Measurements from ENCODE around the gene PRKCH.
"Not testable (repeated sequence)": the region's sequence is repeated elsewhere in the genome, so short reads cannot be mapped to it uniquely, and the experiment has no call there.

Gene PRKCH

DNA sequence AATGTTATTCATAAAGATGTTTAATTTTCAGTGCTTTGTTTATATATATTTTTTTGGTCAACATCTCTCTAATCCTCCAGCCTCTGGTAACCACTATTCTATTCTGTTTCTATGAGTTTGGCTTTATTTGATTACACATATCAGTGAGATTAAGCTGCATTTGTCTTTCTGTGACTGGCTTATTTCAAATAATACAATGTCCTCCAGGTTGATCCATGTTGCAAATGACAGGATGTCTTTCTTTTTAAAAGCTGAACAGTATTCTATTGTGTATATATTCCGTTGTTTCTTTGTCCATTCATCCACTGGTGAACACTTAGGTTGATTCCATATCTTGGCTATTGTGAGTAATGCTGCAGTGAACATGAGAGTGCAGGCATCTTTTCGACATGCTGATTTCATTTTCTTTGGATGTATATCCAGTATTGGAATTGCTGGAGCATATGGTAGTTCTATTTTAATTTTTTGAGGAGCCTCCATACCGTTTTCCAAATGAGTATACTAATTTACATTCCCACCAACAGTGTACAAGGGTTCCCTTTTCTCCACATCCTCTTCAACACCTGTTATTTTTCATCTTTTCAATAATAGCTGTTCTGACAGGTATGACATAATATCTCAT, 142.4 kb downstream of the PRKCH start:
- no peak for DNase-seq (ENCODE audit: extremely low read depth, low read depth)
- TF ChIP-seq, protein P1, sequence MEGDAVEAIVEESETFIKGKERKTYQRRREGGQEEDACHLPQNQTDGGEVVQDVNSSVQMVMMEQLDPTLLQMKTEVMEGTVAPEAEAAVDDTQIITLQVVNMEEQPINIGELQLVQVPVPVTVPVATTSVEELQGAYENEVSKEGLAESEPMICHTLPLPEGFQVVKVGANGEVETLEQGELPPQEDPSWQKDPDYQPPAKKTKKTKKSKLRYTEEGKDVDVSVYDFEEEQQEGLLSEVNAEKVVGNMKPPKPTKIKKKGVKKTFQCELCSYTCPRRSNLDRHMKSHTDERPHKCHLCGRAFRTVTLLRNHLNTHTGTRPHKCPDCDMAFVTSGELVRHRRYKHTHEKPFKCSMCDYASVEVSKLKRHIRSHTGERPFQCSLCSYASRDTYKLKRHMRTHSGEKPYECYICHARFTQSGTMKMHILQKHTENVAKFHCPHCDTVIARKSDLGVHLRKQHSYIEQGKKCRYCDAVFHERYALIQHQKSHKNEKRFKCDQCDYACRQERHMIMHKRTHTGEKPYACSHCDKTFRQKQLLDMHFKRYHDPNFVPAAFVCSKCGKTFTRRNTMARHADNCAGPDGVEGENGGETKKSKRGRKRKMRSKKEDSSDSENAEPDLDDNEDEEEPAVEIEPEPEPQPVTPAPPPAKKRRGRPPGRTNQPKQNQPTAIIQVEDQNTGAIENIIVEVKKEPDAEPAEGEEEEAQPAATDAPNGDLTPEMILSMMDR (IDR thresholded peaks at IDR 0.05; ENCODE audit: low read depth, low read length, missing control alignments) = no peak
- no peak overlapping the region for H3K4me3 ChIP-seq (replicated peaks; ENCODE audit: low read depth, low read length)

DNA sequence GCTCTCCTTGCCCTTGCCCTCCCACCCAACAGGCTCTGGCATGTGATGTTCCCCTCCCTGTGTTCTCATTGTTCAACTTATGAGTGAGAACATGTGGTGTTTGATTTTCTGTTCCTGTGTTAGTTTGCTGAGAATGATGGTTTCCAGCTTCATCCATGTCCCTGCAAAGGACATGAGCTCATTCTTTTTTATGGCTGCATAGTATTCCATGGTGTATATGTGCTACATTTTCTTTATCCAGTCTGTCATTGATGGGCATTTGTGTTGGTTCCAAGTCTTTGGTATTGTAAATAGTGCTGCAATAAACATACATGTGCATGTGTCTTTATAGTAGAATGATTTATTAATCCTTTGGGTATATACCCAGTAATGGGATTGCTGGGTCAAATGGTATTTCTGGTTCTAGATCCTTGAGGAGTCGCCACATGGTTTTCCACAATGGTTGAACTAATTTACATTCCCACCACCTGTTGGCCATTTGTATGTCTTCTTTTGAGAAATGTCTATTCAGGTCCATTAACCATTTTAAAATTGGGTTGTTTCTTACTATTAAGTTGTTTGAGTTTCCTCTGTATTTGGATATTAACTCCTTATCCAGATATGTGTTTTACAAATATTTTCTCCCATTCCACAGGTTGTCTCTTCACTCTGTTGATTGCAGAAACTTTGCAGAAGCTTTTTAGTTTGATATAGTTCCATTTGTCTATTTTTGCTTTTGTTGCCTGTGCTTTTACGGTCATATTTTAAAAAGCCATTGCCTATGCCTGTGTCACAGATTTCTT, 143.4 kb downstream of the PRKCH start:
- not testable (repeated sequence) for H3K4me3 ChIP-seq (replicated peaks; ENCODE audit: low read depth, low read length); DNase-seq (ENCODE audit: extremely low read depth, low read depth)

DNA sequence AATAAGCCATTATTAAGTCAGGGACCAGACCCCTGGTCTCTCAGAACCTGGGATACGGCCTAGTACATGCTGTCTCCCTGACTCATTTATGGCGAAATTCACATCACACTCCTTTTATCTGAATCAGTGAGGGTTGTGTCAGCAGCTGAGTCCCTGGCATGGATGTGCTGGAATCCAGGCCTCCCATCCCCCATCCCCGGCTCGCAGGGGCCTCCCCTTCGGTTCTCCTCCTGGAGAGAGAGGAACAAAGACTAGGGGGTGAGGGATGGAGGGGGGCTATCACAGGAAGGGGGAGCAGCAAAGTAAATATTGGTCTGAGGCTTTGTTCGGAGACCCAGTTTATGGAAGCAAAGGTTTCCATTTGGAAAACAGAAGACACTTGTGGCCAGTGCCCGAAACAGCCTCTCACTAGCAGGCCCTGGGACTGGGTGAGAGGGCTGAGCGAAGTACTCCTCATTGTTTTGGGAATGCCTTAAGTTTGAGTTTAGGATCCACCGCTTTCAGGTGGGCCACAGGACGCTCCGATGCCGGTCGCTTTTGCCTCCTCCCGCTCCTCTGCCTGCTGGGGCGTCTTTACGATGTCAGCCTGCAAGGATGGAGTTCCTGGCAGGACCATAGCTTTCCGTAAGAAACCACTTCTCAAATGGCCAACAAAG, 145.0 kb downstream of the PRKCH start:
- no peak for DNase-seq (ENCODE audit: extremely low read depth, low read depth)

DNA sequence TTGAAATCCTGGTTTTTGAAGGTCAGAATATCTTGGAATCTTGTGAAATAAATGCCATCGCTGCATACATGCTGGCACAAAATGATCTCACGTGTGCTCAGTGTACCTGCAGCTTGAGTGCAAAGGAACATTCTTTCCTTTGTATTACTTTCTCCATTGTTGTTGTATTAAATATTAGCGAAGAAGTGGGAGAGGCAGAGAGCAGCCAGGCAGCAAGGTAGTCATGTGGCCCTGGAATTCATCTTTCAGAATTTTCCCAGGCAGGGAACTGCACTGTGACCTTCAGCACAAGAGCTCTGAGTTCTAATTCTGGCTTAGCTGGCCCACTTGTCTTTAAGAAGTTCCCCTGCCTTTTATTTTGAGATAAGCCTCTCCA, 145.5 kb downstream of the PRKCH start:
- DNase-seq (ENCODE audit: extremely low read depth, low read depth) = no peak
- no peak overlapping the region for H3K4me3 ChIP-seq (replicated peaks; ENCODE audit: low read depth, low read length)
- TF ChIP-seq, protein P1 (IDR thresholded peaks at IDR 0.05; ENCODE audit: low read depth, low read length, missing control alignments) = no peak

More for the DNA sequence above, 145.0 kb downstream of the PRKCH start:
- TF ChIP-seq, protein P1 (IDR thresholded peaks at IDR 0.05; ENCODE audit: low read depth, low read length, missing control alignments) = no peak
- no peak overlapping the region for H3K4me3 ChIP-seq (replicated peaks; ENCODE audit: low read depth, low read length)

DNA sequence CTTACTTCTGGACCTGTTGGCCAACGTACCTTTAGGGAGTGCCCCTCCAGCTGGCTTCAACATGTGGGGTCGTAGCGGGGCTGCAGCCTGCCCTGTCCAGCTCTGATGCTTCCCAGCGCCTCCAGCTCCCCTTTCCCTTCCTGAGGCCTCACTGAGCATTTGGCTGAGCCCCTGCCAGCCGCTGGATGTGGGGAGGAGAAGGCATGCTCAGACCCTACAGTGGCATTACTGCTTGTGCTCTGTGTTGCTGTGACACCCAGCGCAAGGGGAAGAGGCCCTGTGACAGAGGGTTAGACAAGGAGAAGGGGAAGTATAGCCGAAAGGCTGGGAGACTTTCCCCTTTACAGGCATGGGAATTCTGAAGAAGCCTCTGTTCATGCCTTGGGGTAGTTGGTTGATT, 145.9 kb downstream of the PRKCH start:
- TF ChIP-seq, protein P1 (IDR thresholded peaks at IDR 0.05; ENCODE audit: low read depth, low read length, missing control alignments) = no peak
- DNase-seq (ENCODE audit: extremely low read depth, low read depth) = no peak

DNA sequence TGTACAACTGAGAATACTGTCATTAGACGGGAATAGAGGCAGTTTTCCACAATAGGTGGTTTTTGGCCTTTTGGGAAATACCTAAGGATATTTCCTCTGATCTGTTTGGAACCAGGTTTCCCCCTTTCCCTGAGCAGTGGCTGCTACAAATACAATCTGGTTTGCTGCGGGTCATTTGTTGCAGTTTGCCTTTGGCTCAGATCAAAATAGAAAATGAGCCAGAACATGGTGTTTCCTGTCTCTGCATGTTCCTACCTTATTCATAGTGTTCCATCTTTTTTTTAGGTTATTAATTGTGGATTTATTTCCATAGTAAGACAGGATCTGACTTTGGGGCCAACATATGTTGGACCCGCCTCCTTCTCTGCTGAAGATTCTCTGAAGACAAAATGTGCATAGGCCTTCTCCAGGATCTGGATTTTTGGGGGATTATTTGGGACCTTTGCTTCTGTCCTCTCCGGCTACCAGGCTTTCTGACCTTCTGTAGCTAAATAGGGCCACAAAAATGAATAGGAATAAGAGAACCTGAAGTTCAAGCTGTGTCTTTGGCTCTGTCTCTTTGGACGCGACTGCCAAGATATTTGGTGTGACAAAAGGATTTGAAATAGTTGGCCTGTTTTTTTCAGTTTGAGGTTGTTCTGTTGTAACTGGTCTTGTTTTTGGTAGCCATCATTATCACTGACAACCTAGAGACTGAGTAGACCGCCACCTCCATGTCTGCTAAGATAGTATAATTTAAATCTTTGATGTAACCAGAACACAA, 146.9 kb downstream of the PRKCH start:
- H3K4me3 ChIP-seq (replicated peaks; ENCODE audit: low read depth, low read length) = no peak overlapping the region
- DNase-seq (ENCODE audit: extremely low read depth, low read depth) = no peak
- TF ChIP-seq, protein P1 (IDR thresholded peaks at IDR 0.05; ENCODE audit: low read depth, low read length, missing control alignments) = no peak

More for the DNA sequence above, 145.9 kb downstream of the PRKCH start:
- H3K4me3 ChIP-seq (replicated peaks; ENCODE audit: low read depth, low read length) = no peak overlapping the region
